HG02610 (cell line): ENCODE measurements around the gene MRPL9.

ENCODE experiments used
- ATAC-seq: cut with Tn5 transposase; IDR thresholded peaks from one replicate; pipeline ENCODE4 v1.9.1; 2021; ENCODE audit warnings: mild to moderate bottlenecking, moderate library complexity; ENCODE audit not compliant: unreplicated experiment

MRPL9 gene

GRCh38 chr1:151762941-151763921 lies at the start of gene MRPL9:
Gene MRPL9, minus strand, starts transcription at chr1:151763496. Its CDS starts 17 bp downstream, at chr1:151763479.
- ATAC-seq: peak; percentile 96

GRCh38 chr1:151811181-151811580 lies 47.9 kb upstream of the MRPL9 start:
- ATAC-seq: no peak

GRCh38 chr1:151809985-151810556 lies 46.8 kb upstream of the MRPL9 start:
- ATAC-seq: no peak

GRCh38 chr1:151809290-151809984 lies 46.1 kb upstream of the MRPL9 start:
- ATAC-seq: no peak

- no peak for ATAC-seq
Observed at GRCh38 chr1:151807766-151808165, 44.5 kb upstream of the MRPL9 start.

- ATAC-seq: no peak
Observed at GRCh38 chr1:151807131-151807530, 43.8 kb upstream of the MRPL9 start.

GRCh38 chr1:151806170-151806569 lies 42.9 kb upstream of the MRPL9 start:
- ATAC-seq: no peak

- ATAC-seq: no peak
Observed at GRCh38 chr1:151805066-151805820, 41.9 kb upstream of the MRPL9 start, which contains the start of gene LINGO4. Gene LINGO4, minus strand, starts transcription at chr1:151805419. Its CDS starts 2,715 bp downstream, at chr1:151802704.

GRCh38 chr1:151803915-151804314 lies 40.6 kb upstream of the MRPL9 start:
- ATAC-seq: no peak

- no peak for ATAC-seq
Observed at GRCh38 chr1:151803164-151803563, 39.9 kb upstream of the MRPL9 start.

- ATAC-seq: no peak
Observed at GRCh38 chr1:151802372-151802771, 39.1 kb upstream of the MRPL9 start.

- ATAC-seq: no peak
Observed at GRCh38 chr1:151801846-151802245, 38.5 kb upstream of the MRPL9 start.

- ATAC-seq: no peak
Observed at GRCh38 chr1:151801310-151801820, 38.1 kb upstream of the MRPL9 start.

GRCh38 chr1:151800830-151801229 lies 37.5 kb upstream of the MRPL9 start:
- no peak for ATAC-seq

GRCh38 chr1:151799179-151800022 lies 36.1 kb upstream of the MRPL9 start:
- no peak for ATAC-seq

- no peak for ATAC-seq
Observed at GRCh38 chr1:151798571-151798970, 35.3 kb upstream of the MRPL9 start.

- ATAC-seq: no peak
Observed at GRCh38 chr1:151790940-151791651, 27.8 kb upstream of the MRPL9 start.

GRCh38 chr1:151790071-151790939 lies 27.0 kb upstream of the MRPL9 start, which contains the start of gene TDRKH:
Gene TDRKH, minus strand, starts transcription at chr1:151790500. Its CDS starts 7,478 bp downstream, at chr1:151783022.
- ATAC-seq: peak; percentile 93
